ENCODE results near the gene NACC1. TPM values are rescaled to one million over a fixed set of nuclear protein-coding genes. Genes with fewer than 3 reads are reported as not detected.
A peak's percentile ranks its signal among the peaks of the same experiment; 100 is the strongest.

The NACC1 gene
- total and polyA plus RNA-seq, 11 donors, result 28.7 to 88.2 (median 42.0) TPM

- DNase-seq (peak; percentile 58 to 86 (median 70)), ATAC-seq (peak in 2 of 4 donors; percentile 2 to 3)
- intact Hi-C loops (cut with DNase I), result loop anchor here in 2 of 10 donors (10.0 kb wide), 2 partner anchors 63 to 213 kb away; partner anchors contain the start of genes DNASE2 (in 1 of the 2) and KLF1 (in 1 of the 2)
- WGBS, 4 donors, result 5 to 10% (median 7%) methylated on average over 41 to 69 of the region's 69 CpGs
- Histone ChIP-seq H3K27me3 (peaks cover 0 to 12% (median 0%) of the 10 kb centered on the region in 9 donors), H3K36me3 (peaks cover 0 to 12% (median 9%) of the 10 kb centered on the region in 9 donors), H3K27ac (peak overlapping the region; percentile 67 to 98 (median 90)), H3K4me3 (peak overlapping the region; percentile 17 to 75 (median 50)), H3K9me3 (no peaks in the 10 kb centered on the region), H3K4me1 (peaks cover 3 to 97% (median 78%) of the 10 kb centered on the region in 12 donors)
- TF ChIP-seq POLR2A (IDR thresholded peaks at IDR 0.05), result no peak
- TF ChIP-seq, protein P1, sequence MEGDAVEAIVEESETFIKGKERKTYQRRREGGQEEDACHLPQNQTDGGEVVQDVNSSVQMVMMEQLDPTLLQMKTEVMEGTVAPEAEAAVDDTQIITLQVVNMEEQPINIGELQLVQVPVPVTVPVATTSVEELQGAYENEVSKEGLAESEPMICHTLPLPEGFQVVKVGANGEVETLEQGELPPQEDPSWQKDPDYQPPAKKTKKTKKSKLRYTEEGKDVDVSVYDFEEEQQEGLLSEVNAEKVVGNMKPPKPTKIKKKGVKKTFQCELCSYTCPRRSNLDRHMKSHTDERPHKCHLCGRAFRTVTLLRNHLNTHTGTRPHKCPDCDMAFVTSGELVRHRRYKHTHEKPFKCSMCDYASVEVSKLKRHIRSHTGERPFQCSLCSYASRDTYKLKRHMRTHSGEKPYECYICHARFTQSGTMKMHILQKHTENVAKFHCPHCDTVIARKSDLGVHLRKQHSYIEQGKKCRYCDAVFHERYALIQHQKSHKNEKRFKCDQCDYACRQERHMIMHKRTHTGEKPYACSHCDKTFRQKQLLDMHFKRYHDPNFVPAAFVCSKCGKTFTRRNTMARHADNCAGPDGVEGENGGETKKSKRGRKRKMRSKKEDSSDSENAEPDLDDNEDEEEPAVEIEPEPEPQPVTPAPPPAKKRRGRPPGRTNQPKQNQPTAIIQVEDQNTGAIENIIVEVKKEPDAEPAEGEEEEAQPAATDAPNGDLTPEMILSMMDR (IDR thresholded peaks at IDR 0.05), result no peak
Observed at GRCh38 chr19:13097463-13098258, 20.4 kb upstream of the NACC1 start.

GRCh38 chr19:13098277-13099072 is 19.6 kb upstream of the NACC1 start:
- peak in 2 of 5 donors; percentile 44 to 49 for DNase-seq
- Histone ChIP-seq H3K4me3 (peak overlapping the region; percentile 6 to 75 (median 50)), H3K36me3 (peaks cover 0 to 12% (median 9%) of the 10 kb centered on the region in 9 donors), H3K4me1 (peaks cover 6 to 98% (median 78%) of the 10 kb centered on the region in 12 donors), H3K9me3 (no peaks in the 10 kb centered on the region), H3K27ac (peak overlapping the region; percentile 83 to 98 (median 92)), H3K27me3 (peaks cover 0 to 12% (median 0%) of the 10 kb centered on the region in 9 donors)
- ATAC-seq, result peak in 2 of 4 donors; percentile 4 to 10
- 9 to 24% (median 11%) methylated on average over 44 to 58 of the region's 58 CpGs for WGBS, 4 donors
- TF ChIP-seq, protein P1 (IDR thresholded peaks at IDR 0.05), result no peak
- TF ChIP-seq POLR2A (IDR thresholded peaks at IDR 0.05), result no peak
- intact Hi-C loops (cut with DNase I), result loop anchor here in 2 of 10 donors (10.0 kb wide), 2 partner anchors 64 to 214 kb away; partner anchors contain the start of genes DNASE2 (in 1 of the 2) and KLF1 (in 1 of the 2)

- intact Hi-C loops (cut with DNase I), result loop anchor here in 2 of 10 donors (10.0 kb wide), 2 partner anchors 65 to 215 kb away; partner anchors contain the start of genes DNASE2 (in 1 of the 2) and KLF1 (in 1 of the 2)
Observed at GRCh38 chr19:13099073-13099999, 18.7 kb upstream of the NACC1 start.

More at GRCh38 chr19:13099073-13099999, 18.7 kb upstream of the NACC1 start:
- Histone ChIP-seq H3K27ac (peak overlapping the region; percentile 83 to 98 (median 92)), H3K4me3 (peak overlapping the region; percentile 6 to 75 (median 50)), H3K36me3 (peaks cover 0 to 12% (median 9%) of the 10 kb centered on the region in 9 donors), H3K9me3 (no peaks in the 10 kb centered on the region), H3K4me1 (peaks cover 6 to 96% (median 78%) of the 10 kb centered on the region in 12 donors), H3K27me3 (peaks cover 0 to 12% (median 0%) of the 10 kb centered on the region in 9 donors)
- ATAC-seq, result peak in 3 of 4 donors; percentile 11 to 40 (median 15)
- WGBS, 4 donors, result 22 to 43% (median 31%) methylated on average over 19 to 77 of the region's 77 CpGs
- peak; percentile 83 to 92 (median 86) for DNase-seq
- TF ChIP-seq POLR2A (IDR thresholded peaks at IDR 0.05), result peak in 1 of 2 donors; percentile 53
- TF ChIP-seq, protein P1 (IDR thresholded peaks at IDR 0.05), result no peak

All from heart left ventricle (tissue), 16 donors.